Left renal cortex interstitium (tissue), 4 donors: Measurements from ENCODE around the gene WDR75. TPM values are rescaled to one million over a fixed set of nuclear protein-coding genes. Genes with fewer than 3 reads are reported as not detected.
"Not testable (repeated sequence)": the region's sequence is repeated elsewhere in the genome, so short reads cannot be mapped to it uniquely, and the experiment has no call there.

Experiments used
- DNase-seq, 4 donors: peaks; one replicate each; pipeline ENCODE4 v3.0.0-alpha.2; 2013; ENCODE audit warnings: low read depth in 4 of 4, low spot score in 2 of 4, missing footprints in 1 of 4
- polyA plus RNA-seq, 4 donors: library from polyadenylated mRNA; unstranded; fragments of 120-200 nt; gene quantifications; one replicate each; pipeline ENCODE4 v1.2.1, GENCODE V29; 2013; ENCODE audit not compliant: insufficient read length in 4 of 4

Gene WDR75
- polyA plus RNA-seq, 4 donors, result 42.6 to 57.6 (median 49.9) TPM

GRCh38 chr2:189439342-189439741, 1.9 kb upstream of the WDR75 start:
- DNase-seq, result no peak

- DNase-seq, result no peak
These were observed 679 bp upstream of the WDR75 start for GRCh38 chr2:189440644-189440946.

DNA sequence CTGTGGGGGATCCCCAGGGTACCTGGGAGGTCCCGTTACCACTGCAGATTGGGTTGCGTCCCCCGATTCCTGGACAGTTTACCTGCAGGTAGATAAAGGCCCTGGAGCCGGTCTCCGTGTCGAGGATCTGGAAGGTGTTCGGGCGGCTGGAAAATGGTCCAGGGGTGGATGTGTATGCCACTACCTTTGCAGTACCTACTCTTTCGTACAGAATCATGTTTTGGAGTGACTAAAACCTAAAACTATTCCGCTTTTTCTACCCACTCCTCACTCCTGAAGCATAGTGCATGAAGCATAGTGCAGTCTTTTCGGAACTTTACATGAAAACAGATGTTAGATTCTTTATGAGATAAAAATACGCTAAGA, 418 bp downstream of the WDR75 start:
- peak in 1 of 4 donors; percentile 16 for DNase-seq

GRCh38 chr2:189442468-189442867, 1.2 kb downstream of the WDR75 start:
- DNase-seq, result no peak

DNA sequence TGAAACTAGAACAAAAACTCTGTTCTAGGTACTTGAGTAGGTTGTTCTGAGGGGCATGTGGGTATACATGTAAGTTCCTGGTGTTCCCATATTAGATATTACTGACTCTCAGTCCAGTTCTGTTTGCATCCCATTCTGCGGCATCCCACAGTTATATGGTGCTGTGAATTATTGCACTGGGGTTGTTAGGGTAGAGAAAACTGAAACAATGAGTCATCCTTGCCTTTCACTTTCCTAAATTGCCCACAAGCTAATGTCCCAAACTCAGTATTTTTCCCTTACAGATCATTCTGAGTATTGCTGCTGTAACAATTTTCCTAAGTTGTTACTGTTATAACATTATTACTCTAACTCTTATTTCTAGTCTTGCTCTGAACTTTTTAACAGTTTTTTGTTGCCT, 3.0 kb downstream of the WDR75 start:
- DNase-seq, result no peak

- DNase-seq, result no peak
These were observed 5.5 kb downstream of the WDR75 start for GRCh38 chr2:189446780-189447179.

DNA sequence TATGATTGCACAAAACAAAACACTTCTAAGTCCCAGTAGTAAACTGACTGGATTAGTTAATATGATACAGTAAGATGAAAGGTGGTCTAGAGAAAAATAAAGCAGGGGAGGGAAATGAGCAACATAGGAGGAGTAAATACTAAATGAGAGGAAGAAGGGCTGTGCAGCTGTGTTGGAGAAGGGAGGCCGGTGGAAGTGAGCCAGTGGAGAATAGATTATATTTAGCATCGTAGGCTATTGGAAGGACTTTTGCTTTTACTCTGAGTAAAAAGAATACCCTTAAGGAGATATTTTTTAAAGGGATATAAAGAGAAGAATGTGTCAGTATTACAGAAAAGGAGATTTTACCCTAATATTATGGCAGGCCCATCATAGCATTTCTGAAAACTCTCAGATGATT, 12.7 kb downstream of the WDR75 start:
- DNase-seq, result no peak

GRCh38 chr2:189465076-189465475, 23.8 kb downstream of the WDR75 start:
- no peak for DNase-seq

DNA sequence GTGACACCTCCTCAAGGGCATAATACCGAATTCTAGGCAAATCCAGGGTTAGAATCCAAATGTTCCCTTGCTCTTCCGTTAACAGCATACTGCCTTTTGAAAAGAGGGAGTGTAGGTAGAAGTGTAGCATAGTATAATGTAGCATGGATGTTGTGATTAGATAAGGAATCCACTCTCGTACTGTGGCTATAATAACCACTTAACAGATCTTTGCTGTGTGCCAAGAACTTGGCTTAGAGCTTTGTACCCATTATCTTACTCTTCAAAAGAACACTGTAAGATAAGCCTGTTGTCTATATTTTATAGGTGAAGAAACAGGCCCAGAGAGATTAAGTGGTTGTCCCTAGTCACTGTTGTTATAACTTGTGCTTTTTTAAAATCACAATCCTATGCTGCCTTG, 24.2 kb downstream of the WDR75 start:
- no peak for DNase-seq

- DNase-seq, result no peak
These were observed 24.8 kb downstream of the WDR75 start for GRCh38 chr2:189466046-189466445.

- DNase-seq, result peak in 1 of 4 donors; percentile 8
These were observed 25.4 kb downstream of the WDR75 start for GRCh38 chr2:189466656-189467055.

DNA sequence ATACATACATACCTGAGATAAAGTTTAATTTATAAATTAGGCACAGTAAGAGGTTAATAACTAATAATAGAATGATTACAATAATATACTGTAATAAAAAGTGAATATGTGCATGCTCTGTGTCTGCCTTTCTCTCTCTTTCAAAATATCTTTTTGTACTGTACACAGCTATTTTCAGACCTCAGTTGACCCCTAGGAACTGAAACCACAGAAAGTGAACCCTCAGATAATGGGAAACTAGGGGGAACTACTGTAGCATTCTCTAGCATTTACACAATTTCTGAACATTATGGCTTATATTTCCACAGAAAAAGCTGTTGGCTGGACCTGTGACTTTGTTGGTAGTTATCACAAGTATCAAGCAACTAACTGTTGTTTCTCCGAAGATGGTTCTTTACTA, 25.9 kb downstream of the WDR75 start:
- no peak for DNase-seq

DNA sequence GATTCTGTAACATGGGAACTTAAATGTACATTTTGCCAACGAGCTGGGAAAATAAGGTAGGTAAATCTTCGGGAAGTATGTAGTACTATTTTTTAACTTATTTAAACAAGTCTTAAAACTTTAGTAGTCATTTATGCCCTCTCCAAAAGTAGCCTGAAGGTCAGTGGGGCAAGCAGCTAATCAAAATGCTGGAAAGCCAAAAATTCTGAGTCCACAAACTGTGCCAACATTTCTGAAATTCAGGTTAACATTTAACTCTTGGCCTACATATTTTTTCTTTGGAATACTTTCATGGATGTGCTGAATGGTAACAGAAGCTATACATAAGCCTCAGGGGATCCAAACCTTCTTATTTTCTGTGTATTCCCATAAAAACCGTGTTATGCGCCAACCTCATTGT, 26.3 kb downstream of the WDR75 start:
- no peak for DNase-seq

DNA sequence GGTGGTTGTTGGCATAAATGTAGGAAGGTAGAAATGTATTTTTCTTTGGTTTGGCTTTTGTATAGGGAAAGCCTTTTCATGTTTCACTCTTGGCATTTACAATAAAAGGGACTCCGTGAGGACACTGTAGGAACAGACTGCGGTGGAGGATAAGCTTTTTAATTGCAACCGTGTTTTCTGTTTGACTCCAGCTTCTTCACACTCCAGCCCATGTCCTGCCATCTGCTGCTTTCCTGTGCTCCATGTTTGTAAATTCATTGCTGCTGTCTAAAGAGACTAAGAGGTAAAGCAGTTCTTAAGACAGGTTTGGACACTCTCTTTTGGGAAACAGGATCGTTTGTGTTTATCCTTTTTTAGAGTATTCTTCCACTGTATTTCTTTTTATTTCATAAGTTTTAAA, 33.3 kb downstream of the WDR75 start:
- no peak for DNase-seq

- DNase-seq, result no peak
These were observed 36.5 kb downstream of the WDR75 start for GRCh38 chr2:189477756-189478155.

- not testable (repeated sequence) for DNase-seq
These were observed 37.0 kb downstream of the WDR75 start for GRCh38 chr2:189478289-189478688.

- no peak for DNase-seq
These were observed 39.8 kb downstream of the WDR75 start for GRCh38 chr2:189481071-189481470.

GRCh38 chr2:189483571-189483970, 42.3 kb downstream of the WDR75 start:
- no peak for DNase-seq

- no peak for DNase-seq
These were observed 42.9 kb downstream of the WDR75 start for GRCh38 chr2:189483980-189484740.

DNA sequence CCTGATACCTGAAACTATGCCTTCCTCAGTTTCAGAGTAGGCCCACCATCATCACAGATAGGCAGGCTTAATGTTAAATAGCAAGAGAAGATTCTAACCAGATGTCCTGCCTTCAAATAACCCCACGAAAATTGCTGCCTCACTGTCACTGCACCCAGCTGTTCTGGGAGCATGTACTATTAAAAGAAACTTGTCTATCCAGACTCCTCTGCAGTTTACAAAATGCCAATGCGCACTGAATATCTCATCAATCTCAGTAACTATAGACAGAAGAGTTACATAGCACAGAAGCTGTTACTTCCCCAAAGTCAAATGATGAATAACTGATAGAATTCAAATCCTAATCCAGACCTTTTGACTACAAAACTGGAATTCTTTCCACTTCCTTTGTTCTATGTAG, 43.9 kb downstream of the WDR75 start:
- DNase-seq, result no peak

DNA sequence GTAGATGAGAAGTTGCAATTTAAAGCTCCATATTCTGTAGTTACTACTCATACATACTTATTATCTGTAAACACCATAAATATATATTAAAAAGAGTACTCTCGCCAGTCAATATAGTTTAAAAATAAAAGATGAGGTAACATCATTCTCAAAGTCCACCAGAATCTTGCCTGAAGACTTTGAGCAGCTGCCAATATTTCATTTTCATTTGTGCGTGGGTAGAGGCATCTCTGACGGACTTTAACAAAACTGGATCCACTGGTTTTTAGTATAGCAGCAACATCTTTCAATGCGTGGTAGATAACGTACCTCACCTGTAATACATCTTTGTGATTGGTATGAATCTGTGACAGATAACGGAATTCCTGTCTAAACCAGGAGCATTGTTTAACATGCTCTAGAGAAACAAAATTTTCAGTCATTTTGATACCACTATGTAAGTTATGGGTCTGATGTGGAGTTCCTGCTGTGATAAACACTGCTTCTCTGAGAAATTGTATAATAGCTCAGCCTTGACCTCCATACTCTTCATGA, 45.0 kb downstream of the WDR75 start:
- DNase-seq, result no peak

GRCh38 chr2:189487283-189488007, 46.2 kb downstream of the WDR75 start:
- no peak for DNase-seq
